HG03025 (cell line): ENCODE measurements around the gene ITPRIP.

Source experiments
- ATAC-seq: cut with Tn5 transposase; IDR thresholded peaks from one replicate; pipeline ENCODE4 v1.9.1; 2021; ENCODE audit warnings: mild to moderate bottlenecking, moderate library complexity; ENCODE audit not compliant: unreplicated experiment, low FRiP score

Gene ITPRIP

GRCh38 chr10:104293011-104293410, 45.3 kb downstream of the ITPRIP start:
- no peak for ATAC-seq

- peak; percentile 97 for ATAC-seq
These were observed 46.8 kb downstream of the ITPRIP start for GRCh38 chr10:104291439-104291951.

GRCh38 chr10:104288355-104288754, 49.9 kb downstream of the ITPRIP start:
- ATAC-seq: no peak

- no peak for ATAC-seq
These were observed 51.3 kb downstream of the ITPRIP start for GRCh38 chr10:104286939-104287338.

GRCh38 chr10:104284846-104285245, 53.4 kb downstream of the ITPRIP start:
- ATAC-seq: no peak

- ATAC-seq: no peak
These were observed 56.6 kb downstream of the ITPRIP start for GRCh38 chr10:104281694-104282093.

GRCh38 chr10:104279550-104280259, 58.6 kb downstream of the ITPRIP start:
- no peak for ATAC-seq

GRCh38 chr10:104277785-104278184, 60.5 kb downstream of the ITPRIP start:
- no peak for ATAC-seq

GRCh38 chr10:104276192-104276591, 62.1 kb downstream of the ITPRIP start:
- ATAC-seq: no peak

- no peak for ATAC-seq
These were observed 63.2 kb downstream of the ITPRIP start for GRCh38 chr10:104274762-104275721.

- ATAC-seq: no peak
These were observed 64.2 kb downstream of the ITPRIP start for GRCh38 chr10:104273899-104274575.

GRCh38 chr10:104273286-104273685, 65.0 kb downstream of the ITPRIP start:
- no peak for ATAC-seq

- ATAC-seq: peak; percentile 99
These were observed 69.3 kb downstream of the ITPRIP start, which contains the start of gene GSTO2 for GRCh38 chr10:104268713-104269645. TSS of gene GSTO2 (plus strand) at chr10:104269184. CDS start at chr10:104274916, 5,732 bp downstream.

- ATAC-seq: no peak
These were observed 69.9 kb downstream of the ITPRIP start for GRCh38 chr10:104268405-104268712.

- no peak for ATAC-seq
These were observed 70.4 kb downstream of the ITPRIP start for GRCh38 chr10:104267721-104268404.

GRCh38 chr10:104264783-104265182, 73.5 kb downstream of the ITPRIP start:
- ATAC-seq: no peak

GRCh38 chr10:104262055-104262454, 76.2 kb downstream of the ITPRIP start:
- no peak for ATAC-seq

GRCh38 chr10:104260775-104261115, 77.5 kb downstream of the ITPRIP start:
- ATAC-seq: no peak
